Fibroblast of the aortic adventitia (primary cell): Measurements from ENCODE around the gene DNASE1L1. TPM values are rescaled to one million over a fixed set of nuclear protein-coding genes. Genes with fewer than 3 reads are reported as not detected.

ENCODE experiments used
- DNase-seq: peaks from one replicate; pipeline ENCODE4 v3.0.0-alpha.2; 2010; ENCODE audit warnings: low read depth
- H3K4me3 ChIP-seq: 2 replicates; pipeline ENCODE4 v1.5.1; 2011; ENCODE audit warnings: low read depth, mild to moderate bottlenecking, control low read depth, low read length, moderate library complexity
- total RNA-seq: library from RNA; depleted of rRNA; stranded (reverse); fragments of >200 nt; gene quantifications from 2 replicates; pipeline ENCODE4 v1.2.3, GENCODE V29; 2012; ENCODE audit warnings: low replicate concordance
- TF ChIP-seq, protein P1 (sequence below): IDR thresholded peaks from 2 replicates; pipeline ENCODE4 v1.5.1; 2011; ENCODE audit warnings: mild to moderate bottlenecking, low read length, control low read depth, inconsistent platforms; ENCODE audit not compliant: insufficient read depth

Gene DNASE1L1
- total RNA-seq, 1 donor: 31.0 TPM

DNA sequence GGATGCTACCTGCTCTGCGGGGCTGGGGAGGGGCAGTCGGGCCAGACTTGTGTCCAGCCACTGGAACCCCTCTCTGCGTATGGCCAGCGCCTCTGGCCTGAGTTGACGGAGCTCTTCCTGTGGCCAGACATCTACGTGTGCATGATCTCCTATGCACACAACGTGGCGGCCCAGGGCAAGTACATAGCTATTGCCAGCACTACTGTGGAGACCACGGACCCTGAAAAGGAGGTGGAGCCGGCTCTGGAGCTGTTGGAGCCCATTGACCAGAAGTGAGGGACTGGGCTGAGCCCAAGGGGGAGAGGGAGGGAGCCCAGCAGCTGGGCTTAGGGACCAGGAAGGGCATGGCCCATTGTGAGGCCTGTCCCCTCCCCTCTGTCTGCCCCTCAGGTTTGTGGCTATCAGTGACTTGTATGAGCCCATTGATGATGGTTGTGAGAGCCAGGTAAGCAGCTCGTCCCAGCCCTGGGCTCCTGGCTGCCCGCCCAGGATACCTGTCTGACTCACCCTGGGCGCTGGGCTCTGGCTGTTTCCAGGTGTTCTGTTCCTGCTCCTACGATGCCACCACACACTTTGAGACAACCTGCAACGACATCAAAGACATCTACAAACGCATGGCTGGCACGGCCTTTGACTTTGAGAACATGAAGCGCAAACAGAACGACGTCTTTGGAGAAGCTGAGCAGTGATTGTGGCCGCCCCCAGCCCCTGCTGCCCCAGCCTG, 33.1 kb upstream of the DNASE1L1 start:
- DNase-seq: no peak
- H3K4me3 ChIP-seq: no peak overlapping the region
- TF ChIP-seq, protein P1, sequence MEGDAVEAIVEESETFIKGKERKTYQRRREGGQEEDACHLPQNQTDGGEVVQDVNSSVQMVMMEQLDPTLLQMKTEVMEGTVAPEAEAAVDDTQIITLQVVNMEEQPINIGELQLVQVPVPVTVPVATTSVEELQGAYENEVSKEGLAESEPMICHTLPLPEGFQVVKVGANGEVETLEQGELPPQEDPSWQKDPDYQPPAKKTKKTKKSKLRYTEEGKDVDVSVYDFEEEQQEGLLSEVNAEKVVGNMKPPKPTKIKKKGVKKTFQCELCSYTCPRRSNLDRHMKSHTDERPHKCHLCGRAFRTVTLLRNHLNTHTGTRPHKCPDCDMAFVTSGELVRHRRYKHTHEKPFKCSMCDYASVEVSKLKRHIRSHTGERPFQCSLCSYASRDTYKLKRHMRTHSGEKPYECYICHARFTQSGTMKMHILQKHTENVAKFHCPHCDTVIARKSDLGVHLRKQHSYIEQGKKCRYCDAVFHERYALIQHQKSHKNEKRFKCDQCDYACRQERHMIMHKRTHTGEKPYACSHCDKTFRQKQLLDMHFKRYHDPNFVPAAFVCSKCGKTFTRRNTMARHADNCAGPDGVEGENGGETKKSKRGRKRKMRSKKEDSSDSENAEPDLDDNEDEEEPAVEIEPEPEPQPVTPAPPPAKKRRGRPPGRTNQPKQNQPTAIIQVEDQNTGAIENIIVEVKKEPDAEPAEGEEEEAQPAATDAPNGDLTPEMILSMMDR: no peak

DNA sequence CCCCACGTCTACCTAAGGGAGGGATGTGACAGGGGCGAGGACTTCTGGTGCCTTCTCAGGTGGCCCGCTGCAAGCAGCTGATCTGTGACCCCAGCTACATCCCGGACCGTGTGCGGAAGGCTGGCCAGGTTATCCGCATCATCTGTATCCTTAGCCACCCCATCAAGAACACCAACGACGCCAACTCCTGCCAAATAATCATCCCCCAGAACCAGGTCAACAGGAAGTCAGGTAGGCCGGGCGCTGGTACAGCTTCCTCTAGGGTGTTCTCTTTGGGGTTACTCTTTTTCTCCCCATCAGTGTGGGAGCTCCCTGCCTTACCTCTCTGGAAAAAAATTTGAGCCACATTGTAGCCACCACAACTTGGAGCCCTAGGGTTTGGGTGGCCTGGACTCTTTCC, 32.5 kb upstream of the DNASE1L1 start:
- DNase-seq: no peak
- no peak overlapping the region for H3K4me3 ChIP-seq
- TF ChIP-seq, protein P1: no peak

DNA sequence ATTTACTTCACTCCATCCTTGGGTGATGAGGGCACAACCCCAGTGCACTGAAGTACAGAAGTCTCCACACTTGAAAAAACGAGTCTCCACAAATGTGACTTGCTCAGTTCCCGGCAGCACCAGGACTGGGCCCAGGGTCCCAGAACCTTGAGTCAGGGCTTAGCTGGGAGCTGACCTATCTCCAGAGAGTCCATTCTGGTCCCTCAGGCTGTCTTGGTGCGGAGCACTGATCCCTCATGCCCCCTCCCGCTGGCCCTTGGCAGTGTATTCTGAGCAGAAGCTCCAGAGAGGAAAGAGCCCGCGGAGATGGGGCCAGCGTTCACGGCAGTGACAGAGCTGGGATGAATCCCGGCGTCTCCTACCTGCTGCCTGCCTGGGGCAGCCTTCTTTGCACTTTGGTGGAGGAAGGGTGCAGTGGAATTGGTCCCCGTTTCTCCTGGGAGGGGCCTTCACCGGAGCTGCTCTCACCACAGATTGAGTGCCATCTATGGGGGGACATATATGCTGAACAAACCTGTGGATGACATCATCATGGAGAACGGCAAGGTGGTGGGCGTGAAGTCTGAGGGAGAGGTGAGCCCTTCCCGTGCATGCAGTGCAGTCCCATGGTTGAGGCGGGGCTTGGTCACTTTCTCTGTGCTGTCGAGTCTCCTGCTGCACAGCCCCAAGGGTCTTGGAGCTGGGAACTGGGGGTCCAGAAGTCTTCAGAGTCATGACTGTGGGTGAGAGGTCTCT, 31.7 kb upstream of the DNASE1L1 start:
- TF ChIP-seq, protein P1: no peak
- no peak overlapping the region for H3K4me3 ChIP-seq
- no peak for DNase-seq

DNA sequence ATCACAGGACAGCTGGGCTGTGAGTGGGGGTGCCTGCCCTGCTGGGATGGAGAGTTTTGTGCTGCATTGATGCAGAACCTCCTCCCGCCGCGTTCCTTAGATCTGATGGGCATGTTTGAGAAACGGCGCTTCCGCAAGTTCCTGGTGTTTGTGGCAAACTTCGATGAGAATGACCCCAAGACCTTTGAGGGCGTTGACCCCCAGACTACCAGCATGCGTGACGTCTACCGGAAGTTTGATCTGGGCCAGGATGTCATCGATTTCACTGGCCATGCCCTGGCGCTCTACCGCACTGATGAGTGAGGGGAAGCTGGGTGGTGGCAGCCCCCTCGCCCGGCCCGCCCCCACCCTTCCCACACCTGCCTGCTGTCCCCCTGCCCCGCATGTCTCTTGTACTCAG, 30.8 kb upstream of the DNASE1L1 start:
- TF ChIP-seq, protein P1: no peak
- no peak overlapping the region for H3K4me3 ChIP-seq
- no peak for DNase-seq

DNA sequence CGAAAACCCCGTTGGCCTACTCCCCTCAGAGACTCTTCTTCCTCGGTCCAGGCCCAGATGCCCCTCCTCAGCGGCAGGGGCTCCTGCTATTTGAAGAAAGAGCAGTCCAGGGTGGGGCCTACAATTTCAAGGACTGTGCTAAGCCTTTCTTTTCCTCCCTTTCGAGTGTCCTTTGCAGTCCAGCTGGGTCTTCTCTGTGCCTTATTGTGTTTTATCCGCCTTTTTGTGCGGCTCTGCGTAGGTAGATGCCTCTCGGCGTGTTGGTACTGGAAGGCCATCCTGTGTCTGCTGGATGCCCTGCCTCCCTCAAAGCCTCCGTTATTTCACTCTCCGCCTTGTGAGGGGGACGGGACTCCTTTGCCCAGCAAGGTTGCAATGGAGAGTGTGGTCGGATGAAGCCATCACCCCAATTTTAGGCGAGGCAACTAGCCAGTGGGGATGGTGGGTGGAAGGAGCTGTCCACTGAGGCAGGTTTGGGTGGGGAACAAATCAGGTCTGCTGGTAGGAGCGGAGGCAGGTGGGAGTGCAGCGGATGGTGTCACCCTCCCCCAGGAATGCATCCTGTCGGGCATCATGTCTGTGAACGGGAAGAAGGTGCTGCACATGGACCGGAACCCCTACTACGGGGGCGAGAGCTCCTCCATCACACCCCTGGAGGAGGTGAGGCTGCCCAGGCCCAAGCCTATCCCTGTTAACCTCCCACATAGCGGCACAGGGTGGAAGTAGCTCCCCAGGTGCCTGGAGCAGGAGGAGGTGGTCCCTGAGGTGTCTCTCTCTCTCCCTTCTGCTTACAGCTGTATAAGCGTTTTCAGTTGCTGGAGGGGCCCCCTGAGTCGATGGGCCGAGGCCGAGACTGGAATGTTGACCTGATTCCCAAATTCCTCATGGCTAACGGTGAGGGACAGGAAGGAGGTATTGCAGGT, 29.2 kb upstream of the DNASE1L1 start:
- DNase-seq: no peak
- peak overlapping the region; percentile 77 for H3K4me3 ChIP-seq
- TF ChIP-seq, protein P1: no peak

DNA sequence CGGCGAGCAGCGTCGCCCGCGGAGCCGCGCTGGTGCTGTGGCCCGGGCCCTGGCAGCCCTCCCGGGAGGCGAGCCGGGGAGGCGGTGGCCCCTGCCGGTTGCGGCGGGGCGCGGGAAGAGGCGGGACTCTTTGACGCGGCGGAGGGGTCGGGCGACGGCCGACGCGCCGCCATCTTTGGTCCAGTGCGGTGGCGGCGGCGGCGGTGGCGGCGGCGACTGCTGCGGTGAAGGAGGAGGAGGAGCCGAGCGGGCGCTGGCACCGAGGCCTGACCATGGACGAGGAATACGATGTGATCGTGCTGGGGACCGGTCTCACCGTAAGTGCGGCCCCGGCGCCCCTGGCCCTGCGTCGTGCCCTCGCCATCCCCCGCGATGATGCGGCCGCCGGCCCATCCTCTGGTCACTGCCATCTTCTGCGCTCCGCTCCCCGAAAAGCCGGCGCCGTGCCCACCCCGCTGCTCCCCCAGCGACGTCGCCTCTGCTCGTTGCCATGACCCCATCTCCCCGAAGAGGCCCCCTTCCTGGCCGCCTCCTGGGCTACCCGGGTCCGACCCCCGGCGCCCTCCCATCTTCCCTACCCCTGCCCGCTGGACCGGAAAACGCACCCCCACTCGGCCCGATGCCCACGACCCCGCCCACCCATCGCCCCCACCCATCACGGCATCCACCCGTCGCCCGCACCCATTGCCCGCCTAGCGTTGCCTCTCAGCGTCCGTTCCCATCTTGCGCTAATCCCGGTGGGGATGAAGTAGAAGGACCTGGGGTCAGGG, 28.1 kb upstream of the DNASE1L1 start, which contains the start of gene GDI1:
TSS of gene GDI1 (plus strand) at position 172 of the 770 bp plus-strand sequence. CDS start at position 273, 101 bp downstream.
- peak; percentile 23 for DNase-seq
- TF ChIP-seq, protein P1: no peak
- peak within 1 kb of the TSS; percentile 77 for H3K4me3 ChIP-seq
